ENCODE data around the gene RAP1GDS1.

RAP1GDS1 gene

GRCh38 chr4:98369322-98369721 is 108.1 kb downstream of the RAP1GDS1 start:
- Histone ChIP-seq H3K9ac (ENCODE audit: low read depth, low read length) (no peak overlapping the region), H3K27ac (ENCODE audit: low read length) (no peak overlapping the region), H3K4me3 (ENCODE audit: low read depth in 1 of 2, low read length in 2 of 2) (no peak overlapping the region), H3K9me3 (ENCODE audit: insufficient read depth, low read length, severe bottlenecking) (peaks cover 23% of the 10 kb centered on the region), H3K79me2 (ENCODE audit: insufficient read depth, low read length) (peaks cover 2% of the 10 kb centered on the region), H4K20me1 (ENCODE audit: insufficient read depth, low read length) (no peaks in the 10 kb centered on the region), H2AFZ (ENCODE audit: low read depth, low read length) (no peak overlapping the region), H3K4me2 (ENCODE audit: insufficient read depth, low read length) (no peak overlapping the region), H3K27me3 (ENCODE audit: insufficient read depth, low read length, poor library complexity) (no peaks in the 10 kb centered on the region), H3K4me1 (ENCODE audit: insufficient read depth, low read length) (no peaks in the 10 kb centered on the region), H3K36me3 (ENCODE audit: insufficient read depth, low read length) (peaks cover 88% of the 10 kb centered on the region)
- no peak for ATAC-seq (ENCODE audit: insufficient read depth, low read depth)
- DNase-seq: no peak
- no peak for TF ChIP-seq CTCF (IDR thresholded peaks at IDR 0.05; ENCODE audit: borderline replicate concordance, extremely low read depth, low read length, poor library complexity, severe bottlenecking)
- TF ChIP-seq EZH2 (IDR thresholded peaks at IDR 0.05; ENCODE audit: borderline replicate concordance, low read depth, low read length, severe bottlenecking): no peak

- no peak for DNase-seq
- H3K4me2 ChIP-seq (ENCODE audit: insufficient read depth, low read length): no peak overlapping the region
Measured at GRCh38 chr4:98374643-98375042, 113.5 kb downstream of the RAP1GDS1 start.

GRCh38 chr4:98377559-98377958 is 116.4 kb downstream of the RAP1GDS1 start:
- H3K36me3 ChIP-seq (ENCODE audit: insufficient read depth, low read length): peaks cover 31% of the 10 kb centered on the region
- DNase-seq (no peak), ATAC-seq (ENCODE audit: insufficient read depth, low read depth) (no peak)
- no peak overlapping the region for H3K4me3 ChIP-seq (ENCODE audit: low read depth in 1 of 2, low read length in 2 of 2)
- no peaks in the 10 kb centered on the region for H3K9me3 ChIP-seq (ENCODE audit: insufficient read depth, low read length, severe bottlenecking)
- H3K27ac ChIP-seq (ENCODE audit: low read length): no peak overlapping the region
- H3K9ac ChIP-seq (ENCODE audit: low read depth, low read length): no peak overlapping the region
- no peak overlapping the region for H3K4me2 ChIP-seq (ENCODE audit: insufficient read depth, low read length)
- no peak for TF ChIP-seq EZH2 (IDR thresholded peaks at IDR 0.05; ENCODE audit: borderline replicate concordance, low read depth, low read length, severe bottlenecking)
- TF ChIP-seq CTCF (IDR thresholded peaks at IDR 0.05; ENCODE audit: borderline replicate concordance, extremely low read depth, low read length, poor library complexity, severe bottlenecking): no peak
- peaks cover 6% of the 10 kb centered on the region for H3K79me2 ChIP-seq (ENCODE audit: insufficient read depth, low read length)
- H4K20me1 ChIP-seq (ENCODE audit: insufficient read depth, low read length): no peaks in the 10 kb centered on the region
- no peaks in the 10 kb centered on the region for H3K27me3 ChIP-seq (ENCODE audit: insufficient read depth, low read length, poor library complexity)
- no peak overlapping the region for H2AFZ ChIP-seq (ENCODE audit: low read depth, low read length)
- H3K4me1 ChIP-seq (ENCODE audit: insufficient read depth, low read length): no peaks in the 10 kb centered on the region

More at GRCh38 chr4:98374643-98375042, 113.5 kb downstream of the RAP1GDS1 start:
- no peak for TF ChIP-seq CTCF (IDR thresholded peaks at IDR 0.05; ENCODE audit: borderline replicate concordance, extremely low read depth, low read length, poor library complexity, severe bottlenecking)
- TF ChIP-seq EZH2 (IDR thresholded peaks at IDR 0.05; ENCODE audit: borderline replicate concordance, low read depth, low read length, severe bottlenecking): no peak
- no peak overlapping the region for H3K4me3 ChIP-seq (ENCODE audit: low read depth in 1 of 2, low read length in 2 of 2)
- no peak for ATAC-seq (ENCODE audit: insufficient read depth, low read depth)
- H3K4me1 ChIP-seq (ENCODE audit: insufficient read depth, low read length): no peaks in the 10 kb centered on the region
- H3K9me3 ChIP-seq (ENCODE audit: insufficient read depth, low read length, severe bottlenecking): no peaks in the 10 kb centered on the region
- H2AFZ ChIP-seq (ENCODE audit: low read depth, low read length): no peak overlapping the region
- no peaks in the 10 kb centered on the region for H3K27me3 ChIP-seq (ENCODE audit: insufficient read depth, low read length, poor library complexity)
- H3K79me2 ChIP-seq (ENCODE audit: insufficient read depth, low read length): peaks cover 6% of the 10 kb centered on the region
- H4K20me1 ChIP-seq (ENCODE audit: insufficient read depth, low read length): no peaks in the 10 kb centered on the region
- no peak overlapping the region for H3K27ac ChIP-seq (ENCODE audit: low read length)
- peaks cover 53% of the 10 kb centered on the region for H3K36me3 ChIP-seq (ENCODE audit: insufficient read depth, low read length)
- no peak overlapping the region for H3K9ac ChIP-seq (ENCODE audit: low read depth, low read length)

- Histone ChIP-seq H3K9ac (ENCODE audit: low read depth, low read length) (no peak overlapping the region), H3K4me1 (ENCODE audit: insufficient read depth, low read length) (no peaks in the 10 kb centered on the region), H3K79me2 (ENCODE audit: insufficient read depth, low read length) (0 out of 2 replicates have a peak, but pooled peaks cover 2% of the 10 kb centered on the region), H3K27me3 (ENCODE audit: insufficient read depth, low read length, poor library complexity) (no peaks in the 10 kb centered on the region), H2AFZ (ENCODE audit: low read depth, low read length) (no peak overlapping the region), H3K4me2 (ENCODE audit: insufficient read depth, low read length) (no peak overlapping the region), H3K36me3 (ENCODE audit: insufficient read depth, low read length) (peaks cover 9% of the 10 kb centered on the region), H3K9me3 (ENCODE audit: insufficient read depth, low read length, severe bottlenecking) (no peaks in the 10 kb centered on the region), H3K4me3 (ENCODE audit: low read depth in 1 of 2, low read length in 2 of 2) (no peak overlapping the region), H4K20me1 (ENCODE audit: insufficient read depth, low read length) (no peaks in the 10 kb centered on the region), H3K27ac (ENCODE audit: low read length) (no peak overlapping the region)
- DNase-seq (no peak), ATAC-seq (ENCODE audit: insufficient read depth, low read depth) (no peak)
- TF ChIP-seq EZH2 (IDR thresholded peaks at IDR 0.05; ENCODE audit: borderline replicate concordance, low read depth, low read length, severe bottlenecking): no peak
- TF ChIP-seq CTCF (IDR thresholded peaks at IDR 0.05; ENCODE audit: borderline replicate concordance, extremely low read depth, low read length, poor library complexity, severe bottlenecking): no peak
Measured at GRCh38 chr4:98381306-98381705, 120.1 kb downstream of the RAP1GDS1 start.

Data from DND-41 (cell line).